Measurements from ENCODE around the gene ZCCHC4.
A peak's percentile ranks its signal among the peaks of the same experiment; 100 is the strongest.
"Not testable (repeated sequence)": the region's sequence is repeated elsewhere in the genome, so short reads cannot be mapped to it uniquely, and the experiment has no call there.

The ZCCHC4 gene

DNA sequence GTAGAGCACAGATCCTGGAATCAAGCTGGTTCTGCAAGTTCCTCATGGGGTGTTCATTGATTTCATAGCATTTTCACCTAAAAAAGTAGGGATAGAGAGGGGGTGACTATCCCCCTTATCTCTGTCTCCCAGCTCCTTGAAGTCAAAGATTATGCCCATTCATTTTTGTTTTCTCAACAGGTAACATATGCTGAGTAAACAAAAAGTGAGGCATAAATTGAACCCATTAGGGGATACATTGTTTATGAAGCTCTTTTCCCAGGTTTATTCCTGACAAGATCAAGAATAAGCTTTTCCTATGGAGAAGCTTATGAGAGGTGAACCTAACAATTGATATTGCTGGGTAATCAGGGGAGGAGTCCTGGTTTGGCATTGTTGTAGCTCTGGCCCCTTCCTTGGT is 55.3 kb downstream of the ZCCHC4 start:
- peak overlapping the region; percentile 61 for H3K27ac ChIP-seq
- TF ChIP-seq, protein P1, sequence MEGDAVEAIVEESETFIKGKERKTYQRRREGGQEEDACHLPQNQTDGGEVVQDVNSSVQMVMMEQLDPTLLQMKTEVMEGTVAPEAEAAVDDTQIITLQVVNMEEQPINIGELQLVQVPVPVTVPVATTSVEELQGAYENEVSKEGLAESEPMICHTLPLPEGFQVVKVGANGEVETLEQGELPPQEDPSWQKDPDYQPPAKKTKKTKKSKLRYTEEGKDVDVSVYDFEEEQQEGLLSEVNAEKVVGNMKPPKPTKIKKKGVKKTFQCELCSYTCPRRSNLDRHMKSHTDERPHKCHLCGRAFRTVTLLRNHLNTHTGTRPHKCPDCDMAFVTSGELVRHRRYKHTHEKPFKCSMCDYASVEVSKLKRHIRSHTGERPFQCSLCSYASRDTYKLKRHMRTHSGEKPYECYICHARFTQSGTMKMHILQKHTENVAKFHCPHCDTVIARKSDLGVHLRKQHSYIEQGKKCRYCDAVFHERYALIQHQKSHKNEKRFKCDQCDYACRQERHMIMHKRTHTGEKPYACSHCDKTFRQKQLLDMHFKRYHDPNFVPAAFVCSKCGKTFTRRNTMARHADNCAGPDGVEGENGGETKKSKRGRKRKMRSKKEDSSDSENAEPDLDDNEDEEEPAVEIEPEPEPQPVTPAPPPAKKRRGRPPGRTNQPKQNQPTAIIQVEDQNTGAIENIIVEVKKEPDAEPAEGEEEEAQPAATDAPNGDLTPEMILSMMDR (conservative IDR thresholded peaks at IDR 0.05): no peak

DNA sequence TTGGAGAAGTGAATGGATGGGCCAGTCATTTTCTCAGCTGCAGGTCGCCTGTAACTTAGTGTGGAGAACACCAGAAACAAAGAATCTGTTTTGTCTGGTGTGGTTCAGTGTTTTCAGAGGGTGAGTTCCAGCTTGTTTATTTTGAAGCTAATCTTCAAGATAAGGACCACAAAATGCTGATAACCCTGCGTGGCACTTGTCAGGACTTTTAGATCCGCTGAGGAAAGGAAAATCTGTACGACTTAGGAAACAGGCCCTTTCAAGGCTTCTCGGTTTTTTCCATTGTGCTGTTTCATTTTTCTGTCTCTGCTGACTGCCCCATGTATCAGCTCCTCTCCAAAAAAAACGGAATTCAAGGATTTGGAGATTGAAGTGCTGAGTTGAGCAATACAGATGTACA is 55.7 kb downstream of the ZCCHC4 start:
- TF ChIP-seq, protein P1 (conservative IDR thresholded peaks at IDR 0.05): no peak
- H3K27ac ChIP-seq: peak overlapping the region; percentile 61

DNA sequence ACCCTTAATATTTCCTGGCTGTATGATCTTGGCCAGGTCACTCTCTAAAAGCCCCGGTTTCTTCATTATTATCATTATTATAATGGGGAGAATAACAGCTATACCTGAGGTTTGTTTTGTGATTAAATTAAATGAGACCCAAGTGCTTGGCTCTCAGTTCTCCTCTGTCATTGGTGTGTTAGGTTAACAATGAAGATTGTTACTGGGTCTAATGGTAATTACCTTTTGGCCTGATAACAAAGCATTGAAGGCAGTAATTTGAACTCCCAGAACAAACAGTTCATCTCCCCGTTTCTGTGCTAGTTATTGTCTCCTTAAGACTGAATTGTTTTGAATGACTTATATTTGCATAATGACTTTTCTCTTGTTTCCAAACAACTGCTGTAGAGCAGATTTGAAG is 57.7 kb downstream of the ZCCHC4 start:
- H3K27ac ChIP-seq: no peak overlapping the region

DNA sequence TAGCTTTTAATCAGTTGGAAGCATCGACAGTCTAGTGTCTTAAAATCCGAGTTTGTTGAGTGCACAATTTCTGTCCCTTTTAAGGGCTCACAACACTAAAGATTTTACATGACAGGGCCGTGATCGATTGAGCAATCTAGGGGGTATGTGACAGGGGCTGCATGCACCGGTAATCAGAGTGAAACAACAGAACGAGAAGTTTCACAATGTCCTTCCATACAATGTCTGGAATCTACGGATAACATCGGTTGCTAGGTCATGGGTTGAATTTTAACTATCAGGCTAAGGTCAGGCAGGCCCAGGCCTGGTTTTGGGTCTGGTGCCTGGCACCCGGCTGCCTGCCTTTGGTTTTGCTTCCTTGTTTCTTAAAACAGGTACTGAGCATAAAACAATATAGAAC is 60.0 kb downstream of the ZCCHC4 start:
- not testable (repeated sequence) for H3K27ac ChIP-seq

More for the DNA sequence above, 57.7 kb downstream of the ZCCHC4 start:
- TF ChIP-seq, protein P1 (conservative IDR thresholded peaks at IDR 0.05): no peak

DNA sequence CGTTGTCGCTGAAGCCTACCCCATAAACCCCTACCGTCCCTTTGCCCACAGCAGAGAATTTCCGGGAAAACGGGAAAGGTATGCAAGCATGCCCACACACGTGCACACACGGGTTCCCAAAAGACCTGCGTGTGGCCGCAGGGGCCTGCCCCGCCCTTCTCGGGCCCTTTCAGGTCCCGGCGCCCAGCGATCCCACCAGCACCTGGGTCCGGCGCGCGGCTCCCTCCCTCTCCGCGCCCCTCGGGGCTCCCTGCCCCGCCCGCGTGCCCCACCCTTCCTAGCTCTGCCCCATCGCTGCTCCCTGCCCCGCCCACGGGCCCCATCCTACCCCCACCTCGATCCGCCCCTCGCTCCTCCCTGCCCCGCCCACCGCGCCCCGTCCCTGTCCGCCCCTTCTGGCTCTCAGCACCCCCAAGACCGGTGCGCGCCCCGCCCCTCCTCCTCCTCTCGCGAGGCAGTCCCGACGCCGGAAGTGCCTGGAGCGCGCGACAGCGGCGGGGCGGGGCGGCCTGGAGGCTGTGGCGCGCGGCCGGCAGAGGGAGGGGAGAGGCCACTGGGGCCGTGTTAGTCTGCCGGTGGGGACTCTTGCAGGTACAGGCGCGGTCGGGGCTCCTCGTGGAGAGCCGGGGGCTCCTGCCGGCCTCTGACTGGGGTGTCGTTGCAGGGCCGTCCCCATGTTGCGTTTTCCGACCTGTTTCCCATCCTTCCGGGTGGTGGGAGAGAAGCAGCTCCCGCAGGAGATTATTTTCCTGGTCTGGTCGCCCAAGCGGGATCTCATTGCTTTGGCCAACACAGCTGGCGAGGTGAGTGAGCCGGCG is 64.4 kb downstream of the ZCCHC4 start, which contains the start of gene ANAPC4:
Gene ANAPC4, plus strand, starts transcription at position 510 of the 818 bp plus-strand sequence. Its CDS starts 165 bp downstream, at position 675.
- H3K27ac ChIP-seq: peak within 1 kb of the TSS; percentile 74

DNA sequence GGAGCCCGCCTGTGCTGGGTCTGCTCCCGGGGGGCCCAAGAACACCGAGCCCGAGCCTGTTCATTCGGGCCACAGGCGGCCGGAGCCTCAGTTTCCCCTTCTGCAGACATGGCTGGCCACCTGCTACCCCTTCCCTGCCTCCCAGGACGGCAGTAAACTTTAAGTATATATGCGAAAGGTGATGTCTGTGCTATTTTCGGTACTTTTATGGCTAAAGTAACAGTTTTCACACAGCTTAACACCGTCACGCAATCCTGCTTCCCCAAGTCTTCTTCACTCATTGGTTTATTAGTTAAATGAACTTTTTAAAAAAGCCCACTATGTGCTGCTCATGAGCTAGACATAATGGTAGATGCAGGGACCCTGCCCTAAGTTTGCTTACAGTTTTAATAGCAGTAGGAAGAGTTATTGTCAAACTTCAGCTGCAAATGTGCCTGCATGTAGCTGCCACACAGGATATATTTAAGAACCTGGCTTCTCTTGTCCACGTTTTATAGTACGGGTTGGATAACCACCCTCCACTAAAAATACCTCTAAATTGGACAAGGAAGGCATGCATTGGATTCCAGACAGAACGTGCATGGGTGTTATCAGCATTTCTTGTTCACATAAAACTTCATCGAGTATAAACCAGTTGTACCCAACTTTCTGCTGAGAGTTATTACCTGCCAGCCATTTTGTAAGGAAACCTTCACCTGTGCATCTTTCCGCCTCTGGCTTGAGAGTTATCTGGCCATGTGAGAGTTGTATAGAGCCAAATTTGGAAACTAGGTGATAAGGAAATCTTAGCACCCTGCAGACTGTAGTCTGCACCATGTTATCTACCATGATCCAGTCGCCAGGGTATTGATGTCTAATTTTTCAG is 65.2 kb downstream of the ZCCHC4 start:
- TF ChIP-seq, protein P1 (conservative IDR thresholded peaks at IDR 0.05): no peak
- peak overlapping the region; percentile 74 for H3K27ac ChIP-seq

More for the DNA sequence above, 64.4 kb downstream of the ZCCHC4 start, which contains the start of gene ANAPC4:
- TF ChIP-seq, protein P1 (conservative IDR thresholded peaks at IDR 0.05): no peak

DNA sequence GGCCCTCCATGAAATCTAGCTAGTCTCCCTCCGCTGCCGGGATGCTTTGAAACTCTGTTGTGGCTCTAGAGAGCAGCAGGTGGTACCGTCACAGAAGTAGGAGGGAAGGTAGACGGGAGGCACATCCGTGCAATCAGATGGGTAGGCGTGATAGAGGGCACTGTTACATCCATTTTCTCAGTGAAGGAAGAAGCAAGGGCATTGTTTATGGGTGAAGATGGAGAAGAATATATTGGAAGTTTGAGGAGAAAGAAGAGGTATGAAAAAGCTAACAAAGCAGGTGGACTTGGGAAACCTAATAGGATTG is 65.8 kb downstream of the ZCCHC4 start:
- TF ChIP-seq, protein P1 (conservative IDR thresholded peaks at IDR 0.05): no peak
- no peak overlapping the region for H3K27ac ChIP-seq

Data from VCaP (cell line).